Natural killer cell (primary cell): ENCODE measurements around the gene YBEY. TPM values are rescaled to one million over a fixed set of nuclear protein-coding genes. Genes with fewer than 3 reads are reported as not detected.

ENCODE experiments used
- ATAC-seq, 3 donors: fragments of 150-1000 bp in 2 of 3; fragments of 200-7000 bp in 1 of 3; cut with Tn5 transposase; 1 replicate in 1 of 3; 2 replicates in 2 of 3; pipeline ENCODE4 v1.10.0; 2021; ENCODE audit warnings: mild to moderate bottlenecking in 2 of 3, moderate library complexity in 2 of 3
- DNase-seq, 2 donors: peaks; one replicate each; pipeline versions ENCODE4 v3.0.0 to v3.0.0-alpha.2; 2013 to 2021; ENCODE audit warnings: mixed read lengths in 1 of 2
- H3K27ac ChIP-seq: one replicate; pipeline ENCODE4 v1.5.1; 2013; ENCODE audit warnings: mild to moderate bottlenecking, low read length
- H3K27me3 ChIP-seq: one replicate; pipeline ENCODE4 v1.6.1; 2013; ENCODE audit warnings: low read length; ENCODE audit not compliant: control insufficient read depth, insufficient read depth
- H3K36me3 ChIP-seq: one replicate; pipeline ENCODE4 v1.6.1; 2013; ENCODE audit warnings: low read length; ENCODE audit not compliant: control insufficient read depth, insufficient read depth
- H3K4me1 ChIP-seq: one replicate; pipeline ENCODE4 v1.6.1; 2013; ENCODE audit warnings: low read length; ENCODE audit not compliant: control insufficient read depth, insufficient read depth
- H3K4me3 ChIP-seq: one replicate; pipeline ENCODE4 v1.5.1; 2013; ENCODE audit warnings: low read length
- H3K9me3 ChIP-seq: one replicate; pipeline ENCODE4 v1.6.1; 2013; ENCODE audit warnings: low read length; ENCODE audit not compliant: control insufficient read depth, insufficient read depth
- H3K27ac Mint-ChIP-seq, 2 donors: one replicate each; pipeline ENCODE4 v1.8.0; 2022; ENCODE audit warnings: mild to moderate bottlenecking in 2 of 2, mixed read lengths in 2 of 2, moderate library complexity in 1 of 2
- H3K27me3 Mint-ChIP-seq, 2 donors: one replicate each; pipeline ENCODE4 v1.8.0; 2022; ENCODE audit warnings: low read depth in 2 of 2, mixed read lengths in 2 of 2
- H3K36me3 Mint-ChIP-seq: one replicate; pipeline ENCODE4 v1.8.0; 2022; ENCODE audit warnings: mixed read lengths
- H3K4me1 Mint-ChIP-seq, 2 donors: one replicate each; pipeline ENCODE4 v1.8.0; 2022; ENCODE audit warnings: mixed read lengths in 2 of 2
- H3K4me3 Mint-ChIP-seq: one replicate; pipeline ENCODE4 v1.8.0; 2022; ENCODE audit warnings: mild to moderate bottlenecking, moderate library complexity, mixed read lengths
- H3K9me3 Mint-ChIP-seq, 2 donors: one replicate each; pipeline ENCODE4 v1.8.0; 2022; ENCODE audit warnings: mixed read lengths in 2 of 2
- WGBS: methylation state at CpG from one replicate; pipeline ENCODE4 v1.1.7; 2013; ENCODE audit warnings: missing lambda C conversion rate; ENCODE audit not compliant: insufficient coverage; 5-methylcytosine and 5-hydroxymethylcytosine counted together
- intact Hi-C: fragments of 100-400 bp; cut with micrococcal nuclease; formaldehyde crosslinking; loops from one replicate; pipeline ENCODE4 v1.14.2; 2022
- total RNA-seq, 4 donors: library from RNA; stranded (reverse); fragments of 120-200 nt in 1 of 4; gene quantifications; one replicate each; pipeline versions ENCODE4 v1.2.3 to v1.2.4, GENCODE V29; 2013 to 2022
- TF ChIP-seq, protein P1 (sequence below): fragments of 200-600 bp; IDR thresholded peaks from one replicate; pipeline ENCODE4 v1.8.0; 2022; ENCODE audit warnings: antibody characterized with exemption

Gene YBEY
- total RNA-seq, 3 donors from 2014 or later (not counting 1 experiment from before 2014, with no cell fraction given): 10.8 to 13.7 (median 12.7) TPM

DNA sequence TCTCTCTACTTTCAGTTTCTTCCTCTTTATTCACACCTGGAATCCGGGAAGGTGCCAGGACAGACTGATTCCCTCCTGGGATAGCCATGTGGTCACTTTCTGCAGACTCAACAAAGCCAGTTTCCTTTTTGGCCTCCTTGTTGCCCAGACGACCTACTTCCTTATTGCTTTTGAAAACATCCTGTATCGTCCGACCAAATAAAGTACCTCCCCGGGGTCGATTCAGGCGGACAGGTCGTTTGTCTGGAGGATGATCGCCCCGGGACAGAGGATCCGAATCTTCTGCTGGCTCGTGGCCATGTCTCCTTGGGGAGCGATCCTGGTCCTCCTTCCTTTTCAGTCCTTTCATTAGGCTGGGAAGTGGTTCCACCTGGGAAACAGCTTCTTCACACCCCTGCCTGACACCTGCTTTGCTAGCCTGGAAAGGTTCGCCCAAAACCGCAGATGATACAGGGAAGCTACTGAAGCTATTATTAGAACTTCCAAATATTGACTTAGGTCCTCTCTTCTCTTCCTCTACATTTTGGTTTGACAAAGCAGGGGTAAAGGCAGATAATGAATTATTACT, 2.0 kb upstream of the YBEY start:
- no peaks in the 10 kb centered on the region for H3K27me3 ChIP-seq
- peaks cover 47% of the 10 kb centered on the region for H3K4me1 ChIP-seq
- H3K9me3 ChIP-seq: no peaks in the 10 kb centered on the region
- no peaks in the 10 kb centered on the region for H3K9me3 Mint-ChIP-seq
- intact Hi-C loops: no loop called here
- peaks cover 32 to 47% of the 10 kb centered on the region in 2 donors for H3K4me1 Mint-ChIP-seq
- no peaks in the 10 kb centered on the region for H3K27me3 Mint-ChIP-seq
- no peaks in the 10 kb centered on the region for H3K36me3 Mint-ChIP-seq
- H3K27ac Mint-ChIP-seq: peak overlapping the region; percentile 90 to 92
- TF ChIP-seq, protein P1, sequence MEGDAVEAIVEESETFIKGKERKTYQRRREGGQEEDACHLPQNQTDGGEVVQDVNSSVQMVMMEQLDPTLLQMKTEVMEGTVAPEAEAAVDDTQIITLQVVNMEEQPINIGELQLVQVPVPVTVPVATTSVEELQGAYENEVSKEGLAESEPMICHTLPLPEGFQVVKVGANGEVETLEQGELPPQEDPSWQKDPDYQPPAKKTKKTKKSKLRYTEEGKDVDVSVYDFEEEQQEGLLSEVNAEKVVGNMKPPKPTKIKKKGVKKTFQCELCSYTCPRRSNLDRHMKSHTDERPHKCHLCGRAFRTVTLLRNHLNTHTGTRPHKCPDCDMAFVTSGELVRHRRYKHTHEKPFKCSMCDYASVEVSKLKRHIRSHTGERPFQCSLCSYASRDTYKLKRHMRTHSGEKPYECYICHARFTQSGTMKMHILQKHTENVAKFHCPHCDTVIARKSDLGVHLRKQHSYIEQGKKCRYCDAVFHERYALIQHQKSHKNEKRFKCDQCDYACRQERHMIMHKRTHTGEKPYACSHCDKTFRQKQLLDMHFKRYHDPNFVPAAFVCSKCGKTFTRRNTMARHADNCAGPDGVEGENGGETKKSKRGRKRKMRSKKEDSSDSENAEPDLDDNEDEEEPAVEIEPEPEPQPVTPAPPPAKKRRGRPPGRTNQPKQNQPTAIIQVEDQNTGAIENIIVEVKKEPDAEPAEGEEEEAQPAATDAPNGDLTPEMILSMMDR: no peak
- H3K4me3 Mint-ChIP-seq: peak overlapping the region; percentile 45
- H3K4me3 ChIP-seq: no peak overlapping the region
- no peak overlapping the region for H3K27ac ChIP-seq
- WGBS: 68% methylated on average over 15 of the region's 15 CpGs
- ATAC-seq (no peak), DNase-seq (no peak)
- H3K36me3 ChIP-seq: peaks cover 33% of the 10 kb centered on the region

DNA sequence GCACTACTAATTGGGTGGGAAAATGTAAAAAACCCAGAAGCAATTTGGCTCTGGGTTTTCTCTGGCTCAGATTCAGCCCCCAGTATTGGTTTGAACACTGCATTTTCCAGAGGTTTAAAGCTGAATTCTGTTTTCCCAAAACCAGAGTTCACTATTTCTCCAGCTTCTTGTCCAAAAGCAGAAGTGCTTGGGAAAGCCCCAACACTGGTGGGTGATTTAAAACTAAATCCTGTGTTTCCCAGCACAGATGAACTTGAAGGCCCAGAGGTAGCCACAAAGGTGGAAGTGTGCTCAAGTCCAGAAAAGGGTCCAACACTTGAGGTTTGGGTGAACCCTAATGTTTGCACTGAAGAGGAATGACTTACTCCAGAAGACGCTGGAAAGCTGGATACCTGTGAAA, 1.4 kb upstream of the YBEY start:
- Mint-ChIP-seq H3K4me1 (peaks cover 32 to 51% of the 10 kb centered on the region in 2 donors), H3K9me3 (no peaks in the 10 kb centered on the region), H3K4me3 (peak overlapping the region; percentile 99), H3K36me3 (no peaks in the 10 kb centered on the region), H3K27me3 (no peaks in the 10 kb centered on the region), H3K27ac (peak overlapping the region; percentile 90 to 92)
- no peak for ATAC-seq
- 100% methylated on average over 1 of the region's 1 CpG for WGBS
- TF ChIP-seq, protein P1: no peak
- H3K36me3 ChIP-seq: peaks cover 27% of the 10 kb centered on the region
- no peaks in the 10 kb centered on the region for H3K27me3 ChIP-seq
- peaks cover 47% of the 10 kb centered on the region for H3K4me1 ChIP-seq
- intact Hi-C loops: no loop called here
- no peak overlapping the region for H3K4me3 ChIP-seq
- peak overlapping the region; percentile 4 for H3K27ac ChIP-seq
- no peaks in the 10 kb centered on the region for H3K9me3 ChIP-seq
- DNase-seq: no peak

DNA sequence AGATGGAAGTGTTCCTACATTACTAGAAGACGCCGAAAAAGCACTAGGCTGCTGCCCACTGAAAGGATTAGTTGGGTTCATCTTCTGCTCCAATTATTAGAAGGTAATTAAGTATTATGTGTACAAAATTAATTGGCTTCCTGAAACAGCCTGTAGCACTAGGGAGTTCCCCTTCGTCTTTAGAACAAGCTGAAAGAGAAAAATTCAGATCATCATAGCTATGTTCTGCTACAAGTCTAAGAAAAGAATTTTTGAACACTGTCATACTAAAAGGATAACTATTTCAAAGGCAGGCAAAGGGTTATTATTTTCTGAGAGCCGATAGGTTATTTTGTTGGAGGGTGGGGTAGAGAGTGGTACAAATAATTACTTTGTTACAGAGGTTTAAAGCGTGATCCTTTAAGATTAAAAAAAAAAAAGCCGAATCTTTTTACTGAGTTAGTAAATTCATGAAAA, 908 bp upstream of the YBEY start, which contains the start of gene MCM3AP:
MCM3AP (minus strand) TSS at position 406 of the 456 bp plus-strand sequence; CDS start at position 81, 325 bp downstream.
- intact Hi-C loops: no loop called here
- no peaks in the 10 kb centered on the region for H3K36me3 Mint-ChIP-seq
- 28% methylated on average over 6 of the region's 6 CpGs for WGBS

More for the DNA sequence above, 908 bp upstream of the YBEY start, which contains the start of gene MCM3AP:
- H3K4me3 Mint-ChIP-seq: peak within 1 kb of the TSS; percentile 99
- Histone ChIP-seq H3K36me3 (peaks cover 23% of the 10 kb centered on the region), H3K9me3 (no peaks in the 10 kb centered on the region), H3K27ac (peak within 1 kb of the TSS; percentile 74), H3K4me1 (peaks cover 47% of the 10 kb centered on the region), H3K4me3 (peak within 1 kb of the TSS; percentile 76), H3K27me3 (no peaks in the 10 kb centered on the region)
- H3K27ac Mint-ChIP-seq: peak within 1 kb of the TSS; percentile 90 to 92
- DNase-seq (no peak), ATAC-seq (no peak)
- H3K27me3 Mint-ChIP-seq: no peaks in the 10 kb centered on the region
- H3K9me3 Mint-ChIP-seq: no peaks in the 10 kb centered on the region
- TF ChIP-seq, protein P1: no peak
- peaks cover 32 to 54% of the 10 kb centered on the region in 2 donors for H3K4me1 Mint-ChIP-seq
